ACHN (cell line): Measurements from ENCODE around the gene RPE65.

ENCODE experiments used
- DNase-seq: peaks from one replicate; pipeline ENCODE4 v3.0.0-alpha.2; 2015
- in situ Hi-C: cut with HindIII; loops from 2 replicates; pipeline ENCODE4 v1.10.0; 2017; ENCODE audit warnings: low sequenced_read_pairs, low pct_ligation_motif_present, low pct_unique_long_range_greater_than_20kb

RPE65 gene

DNA sequence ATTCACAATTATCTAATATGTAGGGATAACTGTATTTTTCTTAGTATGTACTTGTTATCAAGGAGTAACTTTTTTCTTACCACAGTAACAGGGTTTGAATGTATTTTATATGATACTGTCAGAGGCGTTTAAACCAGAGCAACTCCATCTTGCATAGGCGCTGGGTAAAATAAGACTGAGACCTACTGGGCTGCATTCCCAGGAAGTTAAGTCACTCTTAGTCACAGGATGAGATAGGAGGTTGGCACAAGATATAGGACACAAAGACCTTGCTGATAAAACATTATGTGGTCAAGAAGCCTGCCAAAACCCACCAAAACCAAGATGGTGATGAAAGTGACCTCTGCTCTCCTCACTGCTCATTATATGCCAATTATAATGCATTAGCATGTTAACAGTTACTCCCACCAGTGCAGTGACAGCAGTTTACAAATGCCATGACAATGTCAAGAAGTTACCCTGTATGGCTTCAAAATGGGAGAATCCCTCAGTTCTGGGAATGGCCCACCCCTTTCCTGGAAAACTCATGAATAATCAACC lies 64.8 kb downstream of the RPE65 start:
- in situ Hi-C loops = no loop called here
- peak; percentile 81 for DNase-seq

DNA sequence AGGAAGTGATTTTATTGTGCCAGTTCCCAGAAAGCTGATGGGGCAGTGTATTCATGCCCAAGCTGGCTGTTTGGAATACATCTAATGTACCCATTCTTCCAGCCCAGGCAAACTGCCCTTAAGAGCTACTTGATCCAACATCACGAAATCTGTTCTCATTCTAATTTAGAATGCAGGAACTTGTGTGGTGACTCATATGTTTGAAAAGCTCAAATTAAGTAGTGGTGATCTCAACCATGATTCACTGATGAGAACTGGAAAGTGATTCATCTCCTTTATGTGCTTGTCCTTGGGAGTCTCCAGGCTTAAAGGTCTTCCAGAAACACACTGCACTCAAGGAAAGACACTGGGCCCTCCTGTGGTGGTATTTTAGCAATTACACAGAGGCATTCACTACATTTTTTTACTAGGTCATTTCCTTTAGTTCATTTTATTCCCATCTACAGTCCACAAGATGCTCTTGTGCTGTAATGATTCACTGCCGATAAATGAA lies 65.4 kb downstream of the RPE65 start:
- peak; percentile 96 for DNase-seq
- in situ Hi-C loops = no loop called here

DNA sequence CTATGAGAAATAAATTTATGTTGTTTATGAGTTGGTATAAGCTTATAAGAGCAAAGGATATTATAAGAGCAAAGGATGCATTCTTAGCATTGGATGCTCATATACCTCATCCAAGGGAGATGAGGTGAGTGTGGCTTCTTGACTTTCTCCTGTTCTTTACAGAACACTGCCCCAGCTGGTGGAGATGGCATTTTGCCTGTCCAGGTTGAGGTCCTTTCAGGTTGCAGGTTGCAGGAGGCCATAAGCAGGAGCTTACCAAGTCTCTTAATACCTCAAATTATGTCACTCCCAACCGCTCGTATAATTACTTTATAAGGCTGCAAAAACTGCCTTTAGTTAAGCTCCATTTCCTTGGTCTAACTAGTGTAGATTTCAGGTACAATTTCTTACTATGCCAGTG lies 66.7 kb downstream of the RPE65 start:
- in situ Hi-C loops = no loop called here
- no peak for DNase-seq

DNA sequence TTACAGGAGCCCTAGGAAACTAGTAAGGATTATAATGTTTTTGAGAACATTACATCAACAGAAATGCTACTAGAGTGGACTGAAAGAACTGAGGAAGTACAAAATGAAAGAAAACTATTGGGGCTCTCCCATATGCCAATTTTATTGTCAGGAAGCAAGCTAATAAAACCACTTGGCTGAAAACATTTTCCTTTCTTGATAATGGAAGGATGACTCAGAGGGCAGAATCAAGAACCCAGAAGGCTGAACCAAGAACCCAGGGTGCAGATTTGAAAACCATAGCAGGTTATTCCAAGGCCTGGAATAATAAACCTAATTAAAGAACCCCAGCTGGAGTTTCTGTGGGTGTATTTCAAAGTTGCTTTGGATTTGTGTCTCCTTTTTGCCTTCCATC lies 70.7 kb downstream of the RPE65 start:
- in situ Hi-C loops = no loop called here
- DNase-seq = peak; percentile 24
